ENCODE data around the gene DNAJA3. TPM values are rescaled to one million over a fixed set of nuclear protein-coding genes. Genes with fewer than 3 reads are reported as not detected.
A peak's percentile ranks its signal among the peaks of the same experiment; 100 is the strongest.

DNAJA3 gene
- total RNA-seq, 6 experiments from 2014 or later, result 36.4 to 110 (median 49.0) TPM

DNA sequence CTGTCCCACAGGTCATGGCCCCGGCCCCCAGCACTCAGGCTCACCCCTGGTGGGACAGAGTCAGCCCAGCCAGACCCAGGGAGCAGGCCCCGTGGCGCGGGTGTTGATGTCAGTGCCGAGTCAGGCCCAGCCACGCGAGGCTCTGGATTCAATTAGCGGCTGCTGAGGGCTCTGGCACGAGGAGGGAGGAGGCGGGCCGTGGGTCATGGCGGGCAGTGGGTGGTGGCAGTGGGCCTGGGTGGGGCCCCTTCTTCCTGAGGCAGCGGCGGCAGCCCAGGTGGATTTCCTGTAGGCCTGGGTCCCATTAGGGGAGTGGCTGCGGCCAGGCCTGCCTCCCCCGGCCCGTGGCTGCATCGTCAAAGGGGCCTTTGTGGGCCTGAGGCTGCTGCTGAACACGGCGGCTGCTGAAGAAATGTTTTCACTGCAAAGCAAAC, 41.1 kb upstream of the DNAJA3 start:
- Histone ChIP-seq H3K27me3 (no peaks in the 10 kb centered on the region), H3K27ac (no peak overlapping the region), H3K4me3 (no peak overlapping the region), H3K9me3 (no peaks in the 10 kb centered on the region), H3K36me3 (peaks cover 0 to 26% (median 9%) of the 10 kb centered on the region in 4 donors), H3K4me1 (peaks cover 0 to 19% (median 0%) of the 10 kb centered on the region in 4 donors)
- TF ChIP-seq, protein P1, sequence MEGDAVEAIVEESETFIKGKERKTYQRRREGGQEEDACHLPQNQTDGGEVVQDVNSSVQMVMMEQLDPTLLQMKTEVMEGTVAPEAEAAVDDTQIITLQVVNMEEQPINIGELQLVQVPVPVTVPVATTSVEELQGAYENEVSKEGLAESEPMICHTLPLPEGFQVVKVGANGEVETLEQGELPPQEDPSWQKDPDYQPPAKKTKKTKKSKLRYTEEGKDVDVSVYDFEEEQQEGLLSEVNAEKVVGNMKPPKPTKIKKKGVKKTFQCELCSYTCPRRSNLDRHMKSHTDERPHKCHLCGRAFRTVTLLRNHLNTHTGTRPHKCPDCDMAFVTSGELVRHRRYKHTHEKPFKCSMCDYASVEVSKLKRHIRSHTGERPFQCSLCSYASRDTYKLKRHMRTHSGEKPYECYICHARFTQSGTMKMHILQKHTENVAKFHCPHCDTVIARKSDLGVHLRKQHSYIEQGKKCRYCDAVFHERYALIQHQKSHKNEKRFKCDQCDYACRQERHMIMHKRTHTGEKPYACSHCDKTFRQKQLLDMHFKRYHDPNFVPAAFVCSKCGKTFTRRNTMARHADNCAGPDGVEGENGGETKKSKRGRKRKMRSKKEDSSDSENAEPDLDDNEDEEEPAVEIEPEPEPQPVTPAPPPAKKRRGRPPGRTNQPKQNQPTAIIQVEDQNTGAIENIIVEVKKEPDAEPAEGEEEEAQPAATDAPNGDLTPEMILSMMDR (IDR thresholded peaks at IDR 0.05), result no peak
- TF ChIP-seq POLR2A (IDR thresholded peaks at IDR 0.05), result no peak
- intact Hi-C loops (cut with DNase I), result no loop called here
- ATAC-seq (peak in 2 of 4 donors; percentile 3 to 4), DNase-seq (peak in 1 of 3 donors; percentile 36)
- WGBS (ENCODE audit: insufficient coverage, low coverage, low lambda C conversion rate, missing lambda C conversion rate), result 48% methylated on average over 7 of the region's 20 CpGs

DNA sequence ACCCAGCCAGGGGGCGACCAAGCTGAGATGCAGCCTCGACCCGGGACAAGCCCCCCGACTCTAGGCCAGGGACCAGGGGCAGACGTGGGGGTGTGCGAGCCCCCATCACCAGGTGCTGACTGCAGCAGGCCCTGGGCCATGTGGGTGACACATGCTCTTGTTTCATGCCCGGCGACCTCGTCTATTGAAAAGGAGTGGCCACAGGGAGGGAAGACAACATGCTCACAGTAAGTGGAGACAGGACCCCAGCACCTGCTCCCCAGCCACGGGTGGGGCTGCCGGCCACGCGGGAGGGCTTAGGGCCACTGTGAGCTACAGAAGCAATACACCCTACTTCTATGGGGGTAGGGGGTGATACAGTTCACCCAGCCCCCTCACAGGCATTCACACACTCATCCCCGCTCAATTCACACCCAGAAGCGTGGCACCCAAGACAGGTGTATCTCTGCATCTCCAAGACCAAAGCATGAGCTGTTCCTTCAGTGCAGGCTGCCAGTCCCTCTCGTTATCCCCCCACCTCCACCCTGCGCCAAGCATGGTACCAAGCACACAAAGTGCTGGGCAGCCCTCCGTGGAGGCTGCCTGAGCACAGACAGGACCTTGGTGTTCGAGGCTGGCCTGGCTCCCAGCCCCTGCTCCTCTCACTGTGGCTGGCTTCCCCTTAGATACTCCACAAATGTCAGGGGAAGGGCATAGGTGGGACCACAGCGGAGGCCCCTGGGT, 40.4 kb upstream of the DNAJA3 start:
- H3K27ac ChIP-seq, result no peak overlapping the region
- peaks cover 0 to 26% (median 9%) of the 10 kb centered on the region in 4 donors for H3K36me3 ChIP-seq
- intact Hi-C loops (cut with DNase I), result no loop called here
- H3K4me1 ChIP-seq, result peaks cover 0 to 16% (median 0%) of the 10 kb centered on the region in 4 donors
- DNase-seq, result peak in 1 of 3 donors; percentile 29
- H3K9me3 ChIP-seq, result no peaks in the 10 kb centered on the region
- no peak for TF ChIP-seq POLR2A (IDR thresholded peaks at IDR 0.05)
- TF ChIP-seq, protein P1 (IDR thresholded peaks at IDR 0.05), result no peak
- 79% methylated on average over 4 of the region's 20 CpGs for WGBS (ENCODE audit: insufficient coverage, low coverage, low lambda C conversion rate, missing lambda C conversion rate)
- no peak overlapping the region for H3K4me3 ChIP-seq
- no peaks in the 10 kb centered on the region for H3K27me3 ChIP-seq
- ATAC-seq, result peak in 2 of 4 donors; percentile 1 to 2

GRCh38 chr16:4385789-4386450, 39.7 kb upstream of the DNAJA3 start:
- intact Hi-C loops (cut with DNase I), result no loop called here
- H3K27ac ChIP-seq, result no peak overlapping the region
- TF ChIP-seq, protein P1 (IDR thresholded peaks at IDR 0.05), result no peak
- no peak for TF ChIP-seq POLR2A (IDR thresholded peaks at IDR 0.05)

DNA sequence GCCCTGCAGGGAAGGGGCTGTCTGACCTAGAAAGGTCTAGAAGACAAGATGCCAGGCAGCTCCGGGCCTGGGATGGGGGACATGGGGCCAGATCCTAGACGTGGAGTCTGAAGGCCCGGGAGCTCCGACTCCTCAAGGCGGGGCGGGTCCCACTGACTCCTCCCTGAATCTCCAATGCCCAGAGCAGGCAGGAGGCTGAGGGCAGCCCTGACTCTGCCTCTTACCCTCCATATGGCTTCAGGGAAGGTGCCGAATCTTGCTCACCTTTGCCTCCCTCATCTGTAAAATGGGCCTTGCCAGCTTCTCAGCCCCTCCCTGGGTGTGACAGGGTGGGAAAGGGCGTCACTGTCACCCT, 39.2 kb upstream of the DNAJA3 start:
- no peaks in the 10 kb centered on the region for H3K27me3 ChIP-seq
- intact Hi-C loops (cut with DNase I), result no loop called here
- H3K4me3 ChIP-seq, result no peak overlapping the region
- DNase-seq, result peak in 1 of 3 donors; percentile 18
- ATAC-seq, result peak in 1 of 4 donors; percentile 5
- H3K27ac ChIP-seq, result no peak overlapping the region
- TF ChIP-seq, protein P1 (IDR thresholded peaks at IDR 0.05), result no peak
- peaks cover 0 to 4% (median 0%) of the 10 kb centered on the region in 4 donors for H3K4me1 ChIP-seq
- no peaks in the 10 kb centered on the region for H3K9me3 ChIP-seq
- peaks cover 0 to 21% (median 7%) of the 10 kb centered on the region in 4 donors for H3K36me3 ChIP-seq
- 60% methylated on average over 1 of the region's 8 CpGs for WGBS (ENCODE audit: insufficient coverage, low coverage, low lambda C conversion rate, missing lambda C conversion rate)

More at GRCh38 chr16:4385789-4386450, 39.7 kb upstream of the DNAJA3 start:
- Histone ChIP-seq H3K4me3 (no peak overlapping the region), H3K27me3 (no peaks in the 10 kb centered on the region), H3K9me3 (no peaks in the 10 kb centered on the region), H3K4me1 (peaks cover 0 to 9% (median 0%) of the 10 kb centered on the region in 4 donors), H3K36me3 (peaks cover 0 to 26% (median 8%) of the 10 kb centered on the region in 4 donors)
- 74% methylated on average over 4 of the region's 11 CpGs for WGBS (ENCODE audit: insufficient coverage, low coverage, low lambda C conversion rate, missing lambda C conversion rate)
- peak in 1 of 3 donors; percentile 10 for DNase-seq
- ATAC-seq, result peak in 1 of 4 donors; percentile 1

Data from right lobe of liver (tissue), 6 donors.